OCI-LY7 (cell line): ENCODE measurements around the gene RPL3.

Source experiments
- EZH2phosphoT487 ChIP-seq: fragments of 200-600 bp; sonication (generic); IDR thresholded peaks from 2 replicates; pipeline ENCODE4 v1.6.1; 2018; ENCODE audit warnings: low read depth, borderline replicate concordance, mild to moderate bottlenecking, mixed run types, antibody characterized with exemption, low read length, moderate library complexity, mixed read lengths
- TF ChIP-seq, protein P1 (sequence below): fragments of 200-600 bp; sonication (generic); conservative IDR thresholded peaks from 2 replicates; pipeline ENCODE4 v1.5.1; 2014; ENCODE audit warnings: mild to moderate bottlenecking, antibody characterized with exemption, low read length, moderate library complexity, mixed read lengths

DNA sequence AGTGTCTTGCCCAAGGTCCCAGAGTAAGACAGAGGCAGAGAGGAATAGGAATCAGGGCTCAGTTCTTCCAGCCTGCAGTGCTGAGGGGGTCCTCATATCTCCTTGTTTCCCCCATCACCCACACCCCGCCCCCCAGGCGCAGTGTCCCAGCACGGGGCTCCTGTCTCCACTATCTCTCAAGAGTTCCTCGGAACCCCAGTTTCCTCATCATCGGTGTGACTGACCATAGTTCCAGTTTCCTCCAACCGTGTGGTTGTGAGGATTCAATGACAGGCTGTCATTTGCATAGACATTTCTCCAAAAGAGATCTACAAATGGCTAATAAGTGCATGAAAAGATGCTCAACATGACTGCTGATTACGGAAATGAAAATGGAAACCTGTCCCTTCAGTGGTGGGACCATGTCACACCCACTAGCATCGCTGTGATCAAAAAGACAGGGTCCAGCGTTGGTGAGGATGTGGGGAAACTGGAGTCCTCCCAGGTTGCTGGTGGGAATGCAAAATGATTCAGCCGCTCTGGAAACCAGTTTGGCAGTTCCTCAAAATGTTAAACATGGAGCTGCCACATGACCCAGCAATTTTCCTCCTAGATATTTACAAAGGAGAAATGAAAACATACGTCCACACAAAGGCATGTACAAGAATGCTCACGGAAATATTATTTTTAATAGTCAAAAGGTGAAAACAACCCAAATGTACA is 42.8 kb downstream of the RPL3 start:
- TF ChIP-seq, protein P1, sequence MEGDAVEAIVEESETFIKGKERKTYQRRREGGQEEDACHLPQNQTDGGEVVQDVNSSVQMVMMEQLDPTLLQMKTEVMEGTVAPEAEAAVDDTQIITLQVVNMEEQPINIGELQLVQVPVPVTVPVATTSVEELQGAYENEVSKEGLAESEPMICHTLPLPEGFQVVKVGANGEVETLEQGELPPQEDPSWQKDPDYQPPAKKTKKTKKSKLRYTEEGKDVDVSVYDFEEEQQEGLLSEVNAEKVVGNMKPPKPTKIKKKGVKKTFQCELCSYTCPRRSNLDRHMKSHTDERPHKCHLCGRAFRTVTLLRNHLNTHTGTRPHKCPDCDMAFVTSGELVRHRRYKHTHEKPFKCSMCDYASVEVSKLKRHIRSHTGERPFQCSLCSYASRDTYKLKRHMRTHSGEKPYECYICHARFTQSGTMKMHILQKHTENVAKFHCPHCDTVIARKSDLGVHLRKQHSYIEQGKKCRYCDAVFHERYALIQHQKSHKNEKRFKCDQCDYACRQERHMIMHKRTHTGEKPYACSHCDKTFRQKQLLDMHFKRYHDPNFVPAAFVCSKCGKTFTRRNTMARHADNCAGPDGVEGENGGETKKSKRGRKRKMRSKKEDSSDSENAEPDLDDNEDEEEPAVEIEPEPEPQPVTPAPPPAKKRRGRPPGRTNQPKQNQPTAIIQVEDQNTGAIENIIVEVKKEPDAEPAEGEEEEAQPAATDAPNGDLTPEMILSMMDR = no peak
- no peak for TF ChIP-seq EZH2phosphoT487
